SKM-1 (cell line): ENCODE measurements around the gene NUMB.
"Not testable (repeated sequence)": the region's sequence is repeated elsewhere in the genome, so short reads cannot be mapped to it uniquely, and the experiment has no call there.

Experiments
- DNase-seq: peaks from one replicate; lab custom pipeline; 2025; ENCODE audit not compliant: unreplicated experiment; lab: John Stamatoyannopoulos, UW

NUMB gene

GRCh38 chr14:73423092-73423491 lies 35.3 kb downstream of the NUMB start:
- not testable (repeated sequence) for DNase-seq

- DNase-seq: no peak
Measured at GRCh38 chr14:73422515-73422914, 35.8 kb downstream of the NUMB start.

GRCh38 chr14:73418227-73418626 lies 40.1 kb downstream of the NUMB start:
- DNase-seq: no peak

- not testable (repeated sequence) for DNase-seq
Measured at GRCh38 chr14:73406248-73406647, 52.1 kb downstream of the NUMB start.

GRCh38 chr14:73403181-73403752 lies 55.1 kb downstream of the NUMB start:
- DNase-seq: no peak

GRCh38 chr14:73402579-73402978 lies 55.8 kb downstream of the NUMB start:
- no peak for DNase-seq

- no peak for DNase-seq
Measured at GRCh38 chr14:73397810-73398209, 60.5 kb downstream of the NUMB start.

GRCh38 chr14:73394317-73394716 lies 64.0 kb downstream of the NUMB start:
- DNase-seq: no peak

GRCh38 chr14:73393375-73393774 lies 65.0 kb downstream of the NUMB start:
- no peak for DNase-seq

GRCh38 chr14:73392329-73393257 lies 65.8 kb downstream of the NUMB start:
- no peak for DNase-seq

GRCh38 chr14:73387860-73388259 lies 70.5 kb downstream of the NUMB start:
- not testable (repeated sequence) for DNase-seq

GRCh38 chr14:73386342-73386741 lies 72.0 kb downstream of the NUMB start:
- no peak for DNase-seq

- DNase-seq: not testable (repeated sequence)
Measured at GRCh38 chr14:73385021-73385420, 73.3 kb downstream of the NUMB start.

- no peak for DNase-seq
Measured at GRCh38 chr14:73383356-73383755, 75.0 kb downstream of the NUMB start.

- no peak for DNase-seq
Measured at GRCh38 chr14:73381380-73382013, 76.8 kb downstream of the NUMB start.

GRCh38 chr14:73376585-73376984 lies 81.8 kb downstream of the NUMB start:
- no peak for DNase-seq

- DNase-seq: no peak
Measured at GRCh38 chr14:73375861-73376260, 82.5 kb downstream of the NUMB start.

- DNase-seq: no peak
Measured at GRCh38 chr14:73374218-73374617, 84.1 kb downstream of the NUMB start.

- no peak for DNase-seq
Measured at GRCh38 chr14:73372529-73372928, 85.8 kb downstream of the NUMB start.

- DNase-seq: no peak
Measured at GRCh38 chr14:73370561-73370960, 87.8 kb downstream of the NUMB start.

- DNase-seq: no peak
Measured at GRCh38 chr14:73369428-73369827, 88.9 kb downstream of the NUMB start.

- DNase-seq: no peak
Measured at GRCh38 chr14:73368616-73369015, 89.7 kb downstream of the NUMB start.
